PC-9 (cell line): ENCODE measurements around the gene CLDN16. TPM values are rescaled to one million over a fixed set of nuclear protein-coding genes. Genes with fewer than 3 reads are reported as not detected.

Experiments
- BruUV-seq: library from RNA; stranded (reverse); fragments of 400-500 nt; replicated peaks from 2 replicates; lab custom pipeline; 2021; lab: Mats Ljungman, UMichigan
- CTCF ChIA-PET: fragments of 300-600 bp; sonication (Branson Sonifier 250); formaldehyde crosslinking; loops from one replicate; lab custom pipeline; 2022; ENCODE audit warnings: antibody characterized with exemption; lab: Charles Lee
- POLR2A ChIA-PET: fragments of 300-600 bp; sonication (Branson Sonifier 250); formaldehyde crosslinking; loops from one replicate; lab custom pipeline; 2022; ENCODE audit warnings: antibody characterized with exemption; ENCODE audit not compliant: unreplicated experiment; lab: Charles Lee
- DNase-seq, 2 experiments: peaks; one replicate each; pipeline versions ENCODE4 v3.0.0 to v3.0.0-alpha.2; 2015 to 2022; ENCODE audit warnings: mixed read lengths in 1 of 2
- H2AFZ ChIP-seq: fragments of 200-600 bp; sonication (generic); 2 replicates; pipeline ENCODE4 v1.8.1; 2017; ENCODE audit warnings: antibody characterized with exemption
- H3F3A ChIP-seq: fragments of 200-600 bp; sonication (generic); 2 replicates; pipeline ENCODE4 v1.8.1; 2017; ENCODE audit warnings: antibody characterized with exemption, mild to moderate bottlenecking, low read depth; ENCODE audit not compliant: insufficient read depth
- H3K27ac ChIP-seq: fragments of 200-600 bp; sonication (generic); 2 replicates; pipeline ENCODE4 v1.6.1; 2016; ENCODE audit warnings: mixed run types
- H3K27me3 ChIP-seq: fragments of 200-600 bp; sonication (generic); 2 replicates; pipeline ENCODE4 v1.6.1; 2016; ENCODE audit warnings: low read depth, mixed run types; ENCODE audit not compliant: insufficient read depth
- H3K36me3 ChIP-seq: fragments of 200-600 bp; sonication (generic); 2 replicates; pipeline ENCODE4 v1.6.1; 2016; ENCODE audit warnings: low read depth, mixed run types
- H3K4me1 ChIP-seq: fragments of 200-600 bp; sonication (generic); replicated peaks from 2 replicates; pipeline ENCODE4 v1.6.1; 2016; ENCODE audit warnings: mixed run types; ENCODE audit not compliant: insufficient read depth
- H3K4me2 ChIP-seq: fragments of 200-600 bp; sonication (generic); 2 replicates; pipeline ENCODE4 v1.6.1; 2017; ENCODE audit warnings: mixed run types
- H3K4me3 ChIP-seq: fragments of 200-600 bp; sonication (generic); 2 replicates; pipeline ENCODE4 v1.6.1; 2016; ENCODE audit warnings: mixed run types
- H3K79me2 ChIP-seq: fragments of 200-600 bp; sonication (generic); 2 replicates; pipeline ENCODE4 v1.6.1; 2017; ENCODE audit warnings: low read depth, mixed run types
- H3K9me2 ChIP-seq: fragments of 200-600 bp; sonication (generic); 2 replicates; pipeline ENCODE4 v1.8.1; 2017; ENCODE audit warnings: mild to moderate bottlenecking; ENCODE audit not compliant: insufficient read depth
- H3K9me3 ChIP-seq: fragments of 200-600 bp; sonication (generic); 2 replicates; pipeline ENCODE4 v1.8.1; 2016; ENCODE audit warnings: low read depth; ENCODE audit not compliant: insufficient read depth
- H4K20me1 ChIP-seq: fragments of 200-600 bp; sonication (generic); 2 replicates; pipeline ENCODE4 v1.8.1; 2017; ENCODE audit not compliant: insufficient read depth
- EZH2 ChIP-seq: fragments of 200-600 bp; sonication (generic); IDR thresholded peaks from 2 replicates; pipeline ENCODE4 v1.8.0; 2017; ENCODE audit warnings: antibody characterized with exemption, low read depth
- intact Hi-C: fragments of 100-400 bp; cut with micrococcal nuclease; formaldehyde crosslinking; loops from one replicate; pipeline ENCODE4 v1.10.0; 2022; ENCODE audit not compliant: unreplicated experiment
- total RNA-seq: library from RNA; stranded (reverse); gene quantifications from 2 replicates; pipeline ENCODE4 v1.2.3, GENCODE V29; 2021
- TF ChIP-seq, protein P1 (sequence below): fragments of 200-600 bp; sonication (generic); conservative IDR thresholded peaks from 2 replicates; pipeline ENCODE4 v1.6.1; 2017; ENCODE audit warnings: mixed run types, antibody characterized with exemption, mild to moderate bottlenecking, moderate library complexity

Gene CLDN16
- total RNA-seq, 1 experiment from 2014 or later = 0.46 TPM

DNA sequence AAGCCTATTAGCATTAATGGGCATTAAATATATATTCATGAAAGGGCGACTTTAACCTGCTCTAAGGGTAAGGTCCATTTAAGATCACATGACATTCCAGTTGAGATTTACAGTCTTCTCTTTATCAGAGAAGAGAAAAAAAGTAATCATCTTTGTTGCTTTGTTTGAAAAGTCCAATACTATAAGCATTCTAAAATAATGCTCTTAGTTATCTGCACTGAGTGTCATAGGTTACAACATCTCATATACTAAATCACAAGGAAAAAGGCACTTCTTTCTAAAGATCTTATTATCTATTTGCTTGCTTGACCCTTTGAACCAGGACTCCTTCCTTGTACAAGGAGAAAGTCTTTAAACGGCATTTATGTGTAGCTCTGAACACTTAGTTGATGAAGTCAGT, 60.3 kb downstream of the CLDN16 start:
- no peak for TF ChIP-seq EZH2
- TF ChIP-seq, protein P1, sequence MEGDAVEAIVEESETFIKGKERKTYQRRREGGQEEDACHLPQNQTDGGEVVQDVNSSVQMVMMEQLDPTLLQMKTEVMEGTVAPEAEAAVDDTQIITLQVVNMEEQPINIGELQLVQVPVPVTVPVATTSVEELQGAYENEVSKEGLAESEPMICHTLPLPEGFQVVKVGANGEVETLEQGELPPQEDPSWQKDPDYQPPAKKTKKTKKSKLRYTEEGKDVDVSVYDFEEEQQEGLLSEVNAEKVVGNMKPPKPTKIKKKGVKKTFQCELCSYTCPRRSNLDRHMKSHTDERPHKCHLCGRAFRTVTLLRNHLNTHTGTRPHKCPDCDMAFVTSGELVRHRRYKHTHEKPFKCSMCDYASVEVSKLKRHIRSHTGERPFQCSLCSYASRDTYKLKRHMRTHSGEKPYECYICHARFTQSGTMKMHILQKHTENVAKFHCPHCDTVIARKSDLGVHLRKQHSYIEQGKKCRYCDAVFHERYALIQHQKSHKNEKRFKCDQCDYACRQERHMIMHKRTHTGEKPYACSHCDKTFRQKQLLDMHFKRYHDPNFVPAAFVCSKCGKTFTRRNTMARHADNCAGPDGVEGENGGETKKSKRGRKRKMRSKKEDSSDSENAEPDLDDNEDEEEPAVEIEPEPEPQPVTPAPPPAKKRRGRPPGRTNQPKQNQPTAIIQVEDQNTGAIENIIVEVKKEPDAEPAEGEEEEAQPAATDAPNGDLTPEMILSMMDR = no peak
- CTCF ChIA-PET = no interaction called here

DNA sequence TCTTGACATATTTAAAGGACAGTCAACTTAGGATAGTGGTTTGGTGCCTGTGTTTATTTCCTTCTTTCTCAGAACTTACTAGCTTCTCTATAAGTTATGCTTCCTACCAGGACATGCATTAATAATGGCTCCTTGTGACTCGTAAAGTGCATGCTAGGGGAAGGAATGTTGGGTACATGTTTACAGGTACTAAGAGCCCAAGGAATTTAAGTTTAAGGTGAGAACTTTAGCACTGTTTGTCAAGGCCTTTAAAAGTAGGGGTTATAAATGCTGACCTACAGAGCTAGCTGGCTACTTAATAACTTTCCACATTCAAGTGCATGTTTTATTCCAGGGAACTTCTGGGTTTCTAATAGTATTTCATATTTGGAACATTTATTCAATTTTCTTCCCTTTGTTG, 61.8 kb downstream of the CLDN16 start, which contains the start of gene TMEM207:
Gene TMEM207 (minus strand): TSS at position 101 of the 400 bp plus-strand sequence. CDS start 92 bp downstream, at position 9.
- 0 out of 2 replicates have a peak, but pooled peaks cover 6% of the 10 kb centered on the region for H3K9me3 ChIP-seq
- intact Hi-C loops = loop anchor here (10.0 kb wide), 1 partner anchor 605 kb away; no protein-coding TSS in a partner anchor
- TF ChIP-seq, protein P1 = no peak
- TF ChIP-seq EZH2 = no peak
- ChIA-PET CTCF (no interaction called here), POLR2A (interaction anchor here (0.6 kb wide), 1 partner anchor 64 kb away, joined by 3 read pairs; the partner anchor contains the start of gene IL1RAP)
- H3K4me2 ChIP-seq = no peak within 1 kb of the TSS
- BruUV-seq = no TSS peak
- 0 out of 2 replicates have a peak, but pooled peaks cover 3% of the 10 kb centered on the region for H3K9me2 ChIP-seq
- no peaks in the 10 kb centered on the region for H3F3A ChIP-seq
- no peaks in the 10 kb centered on the region for H3K36me3 ChIP-seq
- peaks cover 14% of the 10 kb centered on the region for H3K4me1 ChIP-seq
- no peaks in the 10 kb centered on the region for H3K27me3 ChIP-seq
- H2AFZ ChIP-seq = no peak within 1 kb of the TSS
- H4K20me1 ChIP-seq = no peaks in the 10 kb centered on the region
- DNase-seq = no peak
- no peaks in the 10 kb centered on the region for H3K79me2 ChIP-seq
- no peak within 1 kb of the TSS for H3K4me3 ChIP-seq
- H3K27ac ChIP-seq = no peak within 1 kb of the TSS

More for the DNA sequence above, 60.3 kb downstream of the CLDN16 start:
- no peaks in the 10 kb centered on the region for H3K79me2 ChIP-seq
- peaks cover 17% of the 10 kb centered on the region for H3K4me1 ChIP-seq
- H3K4me2 ChIP-seq = no peak overlapping the region
- POLR2A ChIA-PET = no interaction called here
- H3K9me2 ChIP-seq = 0 out of 2 replicates have a peak, but pooled peaks cover 3% of the 10 kb centered on the region
- DNase-seq = no peak
- H3K4me3 ChIP-seq = no peak overlapping the region
- H3K27me3 ChIP-seq = no peaks in the 10 kb centered on the region
- H2AFZ ChIP-seq = no peak overlapping the region
- no peaks in the 10 kb centered on the region for H3F3A ChIP-seq
- no TSS peak for BruUV-seq
- no peak overlapping the region for H3K27ac ChIP-seq
- no peaks in the 10 kb centered on the region for H3K36me3 ChIP-seq
- H4K20me1 ChIP-seq = no peaks in the 10 kb centered on the region
- 0 out of 2 replicates have a peak, but pooled peaks cover 6% of the 10 kb centered on the region for H3K9me3 ChIP-seq
- intact Hi-C loops = loop anchor here (10.0 kb wide), 1 partner anchor 607 kb away; no protein-coding TSS in a partner anchor

DNA sequence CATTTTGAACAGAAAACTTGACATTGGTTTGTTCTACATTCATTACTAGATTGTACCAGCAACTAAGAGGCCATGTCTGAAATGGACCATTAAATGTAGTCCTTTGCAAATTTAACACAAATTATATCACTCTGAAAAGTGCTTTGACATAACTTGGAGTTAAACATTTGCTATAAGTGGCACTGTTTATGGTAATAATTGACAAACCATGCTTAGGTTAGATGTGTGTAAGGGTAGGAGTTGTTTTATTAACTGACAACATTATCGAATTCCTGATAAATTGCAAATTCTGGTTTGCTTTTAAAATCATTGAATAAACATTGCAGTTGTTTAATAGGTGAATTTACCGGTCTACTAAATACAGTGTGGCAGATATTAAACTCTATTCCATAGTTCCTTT, 67.9 kb downstream of the CLDN16 start:
- Histone ChIP-seq H4K20me1 (no peaks in the 10 kb centered on the region), H3K4me3 (no peak overlapping the region), H3K9me2 (0 out of 2 replicates have a peak, but pooled peaks cover 3% of the 10 kb centered on the region), H3F3A (no peaks in the 10 kb centered on the region), H2AFZ (0 out of 2 replicates have a peak overlapping the region, but pooled peaks have one; percentile 25), H3K9me3 (no peaks in the 10 kb centered on the region), H3K27ac (no peak overlapping the region), H3K27me3 (no peaks in the 10 kb centered on the region), H3K4me2 (no peak overlapping the region), H3K79me2 (no peaks in the 10 kb centered on the region), H3K36me3 (no peaks in the 10 kb centered on the region), H3K4me1 (no peaks in the 10 kb centered on the region)
- POLR2A ChIA-PET = no interaction called here
- DNase-seq = no peak
- no TSS peak for BruUV-seq
- TF ChIP-seq EZH2 = no peak
- intact Hi-C loops = no loop called here
- CTCF ChIA-PET = no interaction called here
